GM12878 (cell line): ENCODE results near the gene AEBP2. TPM values are rescaled to one million over a fixed set of nuclear protein-coding genes. Genes with fewer than 3 reads are reported as not detected.

Experiments used
- ATAC-seq: fragments of 200-7000 bp; cut with Tn5 transposase; 3 replicates; pipeline ENCODE4 v1.9.1; 2020; ENCODE audit warnings: mild to moderate bottlenecking, moderate library complexity
- BruUV-seq: library from RNA; stranded (reverse); fragments of 400-500 nt; replicated peaks from 2 replicates; lab custom pipeline; 2021; lab: Mats Ljungman, UMichigan
- CTCF ChIA-PET: fragments of 300-600 bp; sonication (Branson Sonifier 250); formaldehyde crosslinking; extraction: SDS; loops from one replicate; lab custom pipeline; 2021; ENCODE audit warnings: inconsistent platforms; lab: Yijun Ruan, JAX
- POLR2A ChIA-PET: fragments of 350-600 bp; formaldehyde crosslinking; extraction: SDS; loops from one replicate; lab custom pipeline; 2021; ENCODE audit warnings: inconsistent platforms; lab: Charles Lee
- RAD21 ChIA-PET: fragments of 300-600 bp; sonication (Branson Sonifier 250); formaldehyde crosslinking; loops from one replicate; lab custom pipeline; 2023; ENCODE audit warnings: antibody characterized with exemption; ENCODE audit not compliant: unreplicated experiment; lab: Charles Lee
- SMC1A ChIA-PET: fragments of 300-600 bp; sonication (Branson Sonifier 250); formaldehyde crosslinking; loops from one replicate; lab custom pipeline; 2023; ENCODE audit not compliant: unreplicated experiment, uncharacterized antibody; lab: Charles Lee
- DNase-seq: peaks from one replicate; pipeline ENCODE4 v3.0.0-alpha.2; 2011; ENCODE audit warnings: low read depth, low spot score
- FAIRE-seq: peaks from 3 replicates; lab custom pipeline; 2011; peaks lifted over from hg19 to GRCh38; lab: Jason Lieb, UNC
- H2AFZ ChIP-seq: 2 replicates; pipeline ENCODE4 v1.6.0; 2011; ENCODE audit warnings: low read depth, low read length, control low read depth; ENCODE audit not compliant: control insufficient read depth
- H3K27ac ChIP-seq: 2 replicates; pipeline ENCODE4 v1.5.1; 2011; ENCODE audit warnings: control low read depth; ENCODE audit not compliant: control insufficient read depth, insufficient read depth
- H3K27me3 ChIP-seq, 2 experiments: replicated peaks in 1 of 2; 2 replicates each; pipeline versions ENCODE4 v1.6.0 to v1.6.1; 2011; ENCODE audit warnings: low read length in 1 of 2; ENCODE audit not compliant: control insufficient read depth in 2 of 2, insufficient read depth in 2 of 2
- H3K36me3 ChIP-seq, 2 experiments: 2 replicates each; pipeline ENCODE4 v1.5.1; 2011; ENCODE audit warnings: low read length in 1 of 2; ENCODE audit not compliant: control insufficient read depth in 2 of 2, insufficient read depth in 2 of 2
- H3K4me1 ChIP-seq: 2 replicates; pipeline ENCODE4 v1.6.1; 2011; ENCODE audit warnings: mild to moderate bottlenecking, low read length, moderate library complexity, mixed read lengths; ENCODE audit not compliant: control insufficient read depth, insufficient read depth
- H3K4me2 ChIP-seq: 2 replicates; pipeline ENCODE4 v1.6.0; 2011; ENCODE audit warnings: control low read depth; ENCODE audit not compliant: control insufficient read depth, insufficient read depth
- H3K4me3 ChIP-seq: fragments of 200-600 bp; sonication (generic); 2 replicates; pipeline ENCODE4 v1.5.1; 2016
- H3K79me2 ChIP-seq: 2 replicates; pipeline ENCODE4 v1.6.0; 2011; ENCODE audit warnings: low read length; ENCODE audit not compliant: control insufficient read depth, insufficient read depth
- H3K9ac ChIP-seq: 2 replicates; pipeline ENCODE4 v1.8.0; 2011; ENCODE audit warnings: low read length, control low read depth, mixed read lengths; ENCODE audit not compliant: control insufficient read depth, insufficient read depth
- H3K9me3 ChIP-seq: replicated peaks from 3 replicates; pipeline ENCODE4 v1.5.1; 2011; ENCODE audit warnings: mild to moderate bottlenecking, low read length; ENCODE audit not compliant: control insufficient read depth, insufficient read depth
- H4K20me1 ChIP-seq: 2 replicates; pipeline ENCODE4 v1.6.0; 2011; ENCODE audit not compliant: control insufficient read depth, insufficient read depth
- BCLAF1 ChIP-seq: fragments of 450-650 bp; IDR thresholded peaks from 2 replicates; pipeline ENCODE4 v1.6.1; 2017; ENCODE audit warnings: antibody characterized with exemption, mild to moderate bottlenecking, moderate library complexity
- CHD2 ChIP-seq: IDR thresholded peaks from 2 replicates; pipeline ENCODE4 v1.6.1; 2011; ENCODE audit warnings: low read depth, low read length, improper control_type of control experiment, borderline replicate concordance
- FOXK2 ChIP-seq: fragments of 450-650 bp; IDR thresholded peaks from 2 replicates; pipeline ENCODE4 v1.6.1; 2017; ENCODE audit warnings: mild to moderate bottlenecking, moderate library complexity
- HDAC2 ChIP-seq: fragments of 200-600 bp; sonication (generic); IDR thresholded peaks from 2 replicates; pipeline ENCODE4 v1.6.1; 2017
- NFIC ChIP-seq: IDR thresholded peaks from 2 replicates; pipeline ENCODE4 v1.6.1; 2012; ENCODE audit warnings: low read depth, mild to moderate bottlenecking, inconsistent platforms, low read length, moderate library complexity
- PKNOX1 ChIP-seq: fragments of 450-650 bp; IDR thresholded peaks from 2 replicates; pipeline ENCODE4 v1.6.1; 2016; ENCODE audit warnings: mild to moderate bottlenecking
- POU2F2 ChIP-seq: IDR thresholded peaks from 3 replicates; pipeline ENCODE4 v1.6.1; 2011; ENCODE audit warnings: low read depth, mild to moderate bottlenecking, low read length, borderline replicate concordance
- RAD21 ChIP-seq: IDR thresholded peaks from 2 replicates; pipeline ENCODE4 v1.6.1; 2011; ENCODE audit warnings: mild to moderate bottlenecking, low read depth, low read length, moderate library complexity; ENCODE audit not compliant: insufficient read depth
- SMAD1 ChIP-seq: fragments of 450-650 bp; IDR thresholded peaks from 2 replicates; pipeline ENCODE4 v1.6.1; 2018; ENCODE audit warnings: mild to moderate bottlenecking, low read depth; ENCODE audit not compliant: partially characterized antibody
- TAF1 ChIP-seq: IDR thresholded peaks from 2 replicates; pipeline ENCODE4 v1.6.1; 2011; ENCODE audit warnings: mild to moderate bottlenecking, low read depth, low read length, borderline replicate concordance
- YY1 ChIP-seq: IDR thresholded peaks from 2 replicates; pipeline ENCODE4 v1.6.1; 2011; ENCODE audit warnings: low read depth, mild to moderate bottlenecking, low read length
- WGBS: methylation state at CpG from one replicate; pipeline ENCODE4 v1.1.6; 2016; ENCODE audit warnings: low lambda C conversion rate; ENCODE audit not compliant: insufficient replicate concordance, insufficient coverage; ENCODE audit errors: missing lambda C conversion rate; 5-methylcytosine and 5-hydroxymethylcytosine counted together
- in situ Hi-C: fragments of 300-500 bp; cut with MboI; formaldehyde crosslinking; loops from 9 replicates; pipeline ENCODE4 v1.14.3; 2018; ENCODE audit warnings: mixed read lengths
- intact Hi-C: fragments of 100-400 bp; cut with micrococcal nuclease; formaldehyde crosslinking; loops from one replicate; pipeline ENCODE4 v1.14.2; 2022; ENCODE audit not compliant: unreplicated experiment
- polyA plus RNA-seq, 11 experiments: library from polyadenylated mRNA; depleted of rRNA in 4 of 11; unstranded in 6 of 11; stranded (reverse) in 5 of 11; fragments of >200 nt; fragmentation: Nextera tagmentation in 4 of 11; fragmentation: Illumina TruSeq in 1 of 11; extraction: Ambion mirVana in 4 of 11; extraction: Trizol in 1 of 11; gene quantifications; 1 replicate in 1 of 11; 2 replicates in 10 of 11; pipeline versions ENCODE4 v1.2.1 to v1.2.3, GENCODE V29; 2011 to 2016; ENCODE audit warnings: inconsistent platforms in 2 of 11, missing spikeins in 2 of 11, low read depth in 1 of 11
- total RNA-seq, 4 experiments: library from RNA; depleted of rRNA in 3 of 4; stranded (reverse); fragments of >200 nt in 3 of 4; fragmentation: Illumina TruSeq in 1 of 4; extraction: Trizol in 1 of 4; gene quantifications; 2 replicates each; pipeline versions ENCODE4 v1.2.1 to v1.2.3, GENCODE V29; 2013 to 2021
- TF ChIP-seq, protein P1 (sequence below): fragments of 450-650 bp; IDR thresholded peaks from 2 replicates; pipeline ENCODE4 v1.6.1; 2017; ENCODE audit warnings: mild to moderate bottlenecking

The AEBP2 gene
- total and polyA plus RNA-seq, 10 of the 15 experiments (the other 5 are each of a cell fraction or from before 2014, with no cell fraction given) = 17.6 to 126 (median 44.8) TPM

DNA sequence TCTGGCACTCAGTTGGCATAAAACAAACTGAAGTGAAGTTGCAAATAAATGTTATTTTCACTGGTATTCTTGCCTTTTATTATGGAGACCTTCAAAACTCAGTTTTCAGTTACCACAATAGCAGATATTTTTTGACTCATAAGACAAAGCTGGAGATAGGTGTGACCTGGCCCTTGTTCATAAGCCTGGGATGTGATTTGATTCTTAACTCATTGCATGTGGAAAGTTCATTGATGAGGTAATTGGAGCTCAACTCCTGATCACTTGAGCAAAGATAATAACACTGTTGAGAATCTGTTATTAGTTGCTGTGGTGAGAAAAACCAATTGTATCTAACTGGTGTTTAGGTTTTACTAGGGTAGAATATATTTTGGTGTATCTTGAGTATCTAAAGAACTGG lies 105.1 kb downstream of the AEBP2 start (continued):
- TF ChIP-seq CHD2 = no peak

- SMC1A ChIA-PET = no interaction called here
These were observed 106.0 kb downstream of the AEBP2 start for GRCh38 chr12:19545301-19545700.

More at GRCh38 chr12:19545301-19545700, 106.0 kb downstream of the AEBP2 start:
- no peak for DNase-seq
- ChIA-PET CTCF (no interaction called here), POLR2A (no interaction called here), RAD21 (no interaction called here)
- Histone ChIP-seq H3K4me2 (no peak overlapping the region), H3K4me1 (no peaks in the 10 kb centered on the region; the same call in 1 of the 2 replicates), H4K20me1 (no peaks in the 10 kb centered on the region), H3K27me3 (no peaks in the 10 kb centered on the region), H3K9ac (no peak overlapping the region), H3K27ac (no peak overlapping the region), H2AFZ (no peak overlapping the region), H3K36me3 (no peaks in the 10 kb centered on the region), H3K79me2 (no peaks in the 10 kb centered on the region), H3K4me3 (no peak overlapping the region), H3K9me3 (no peaks in the 10 kb centered on the region)
- no peak for ATAC-seq
- in situ Hi-C loops (no loop called here), intact Hi-C loops (no loop called here)
- BruUV-seq = no TSS peak
- no peak for TF ChIP-seq RAD21
- no peak for TF ChIP-seq NFIC
- TF ChIP-seq YY1 = no peak
- TF ChIP-seq FOXK2 = no peak
- no peak for TF ChIP-seq POU2F2
- TF ChIP-seq, protein P1, sequence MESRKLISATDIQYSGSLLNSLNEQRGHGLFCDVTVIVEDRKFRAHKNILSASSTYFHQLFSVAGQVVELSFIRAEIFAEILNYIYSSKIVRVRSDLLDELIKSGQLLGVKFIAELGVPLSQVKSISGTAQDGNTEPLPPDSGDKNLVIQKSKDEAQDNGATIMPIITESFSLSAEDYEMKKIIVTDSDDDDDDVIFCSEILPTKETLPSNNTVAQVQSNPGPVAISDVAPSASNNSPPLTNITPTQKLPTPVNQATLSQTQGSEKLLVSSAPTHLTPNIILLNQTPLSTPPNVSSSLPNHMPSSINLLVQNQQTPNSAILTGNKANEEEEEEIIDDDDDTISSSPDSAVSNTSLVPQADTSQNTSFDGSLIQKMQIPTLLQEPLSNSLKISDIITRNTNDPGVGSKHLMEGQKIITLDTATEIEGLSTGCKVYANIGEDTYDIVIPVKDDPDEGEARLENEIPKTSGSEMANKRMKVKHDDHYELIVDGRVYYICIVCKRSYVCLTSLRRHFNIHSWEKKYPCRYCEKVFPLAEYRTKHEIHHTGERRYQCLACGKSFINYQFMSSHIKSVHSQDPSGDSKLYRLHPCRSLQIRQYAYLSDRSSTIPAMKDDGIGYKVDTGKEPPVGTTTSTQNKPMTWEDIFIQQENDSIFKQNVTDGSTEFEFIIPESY = no peak
- no peak for TF ChIP-seq TAF1
- no peak for TF ChIP-seq BCLAF1
- no peak for TF ChIP-seq SMAD1
- no peak for TF ChIP-seq HDAC2
- no peak for TF ChIP-seq PKNOX1
- FAIRE-seq = no peak
- WGBS = 77% methylated on average over 4 of the region's 4 CpGs
